Measurements from ENCODE around the gene AMOT.

DNA sequence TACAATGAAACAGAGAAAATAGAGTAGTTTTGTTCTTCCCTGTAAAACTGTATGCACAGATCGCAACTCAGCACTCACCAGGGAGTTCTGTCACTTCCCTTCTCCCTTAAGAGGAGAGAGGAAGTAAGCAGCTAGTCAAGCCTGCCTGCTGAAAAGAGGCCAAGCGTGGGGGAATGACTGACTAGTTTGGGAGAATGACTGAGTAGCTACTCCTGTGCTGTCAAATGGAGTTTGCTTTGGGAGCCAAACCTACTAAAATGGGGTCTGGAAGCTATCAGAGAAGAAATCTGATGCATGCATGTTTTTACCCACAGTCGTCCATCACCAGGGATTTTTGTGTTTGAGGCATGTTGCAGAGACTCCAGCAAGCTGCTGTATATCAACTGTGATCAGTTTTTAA is 106.3 kb downstream of the AMOT start:
- TF ChIP-seq, protein P1, sequence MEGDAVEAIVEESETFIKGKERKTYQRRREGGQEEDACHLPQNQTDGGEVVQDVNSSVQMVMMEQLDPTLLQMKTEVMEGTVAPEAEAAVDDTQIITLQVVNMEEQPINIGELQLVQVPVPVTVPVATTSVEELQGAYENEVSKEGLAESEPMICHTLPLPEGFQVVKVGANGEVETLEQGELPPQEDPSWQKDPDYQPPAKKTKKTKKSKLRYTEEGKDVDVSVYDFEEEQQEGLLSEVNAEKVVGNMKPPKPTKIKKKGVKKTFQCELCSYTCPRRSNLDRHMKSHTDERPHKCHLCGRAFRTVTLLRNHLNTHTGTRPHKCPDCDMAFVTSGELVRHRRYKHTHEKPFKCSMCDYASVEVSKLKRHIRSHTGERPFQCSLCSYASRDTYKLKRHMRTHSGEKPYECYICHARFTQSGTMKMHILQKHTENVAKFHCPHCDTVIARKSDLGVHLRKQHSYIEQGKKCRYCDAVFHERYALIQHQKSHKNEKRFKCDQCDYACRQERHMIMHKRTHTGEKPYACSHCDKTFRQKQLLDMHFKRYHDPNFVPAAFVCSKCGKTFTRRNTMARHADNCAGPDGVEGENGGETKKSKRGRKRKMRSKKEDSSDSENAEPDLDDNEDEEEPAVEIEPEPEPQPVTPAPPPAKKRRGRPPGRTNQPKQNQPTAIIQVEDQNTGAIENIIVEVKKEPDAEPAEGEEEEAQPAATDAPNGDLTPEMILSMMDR (IDR thresholded peaks at IDR 0.05; ENCODE audit: low read depth, low read length): no peak
- no peak for TF ChIP-seq POLR2A (IDR thresholded peaks at IDR 0.05; ENCODE audit: extremely low read depth, insufficient read length)
- TF ChIP-seq, protein P2, sequence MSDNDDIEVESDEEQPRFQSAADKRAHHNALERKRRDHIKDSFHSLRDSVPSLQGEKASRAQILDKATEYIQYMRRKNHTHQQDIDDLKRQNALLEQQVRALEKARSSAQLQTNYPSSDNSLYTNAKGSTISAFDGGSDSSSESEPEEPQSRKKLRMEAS (IDR thresholded peaks at IDR 0.05; ENCODE audit: low read depth, low read length): no peak

Data from NB4 (cell line).